Activated CD8-positive, alpha-beta memory T cell treated with anti-CD3 and anti-CD28 coated beads for 48 hours (primary cell): ENCODE results near the gene SVEP1.
"Not testable (repeated sequence)": the region's sequence is repeated elsewhere in the genome, so short reads cannot be mapped to it uniquely, and the experiment has no call there.

Experiments used
- DNase-seq, 3 experiments: peaks; one replicate each; pipeline ENCODE4 v3.0.0-alpha.2; 2020; ENCODE audit warnings: low read depth in 2 of 3, low spot score in 2 of 3

SVEP1 gene

GRCh38 chr9:110447476-110447875 is 132.1 kb downstream of the SVEP1 start:
- DNase-seq, result no peak

GRCh38 chr9:110446171-110446570 is 133.4 kb downstream of the SVEP1 start:
- no peak for DNase-seq

- DNase-seq, result no peak
Measured at GRCh38 chr9:110444911-110445310, 134.6 kb downstream of the SVEP1 start.

- DNase-seq, result no peak
Measured at GRCh38 chr9:110443866-110444220, 135.7 kb downstream of the SVEP1 start.

GRCh38 chr9:110443146-110443865 is 136.2 kb downstream of the SVEP1 start:
- DNase-seq, result no peak

GRCh38 chr9:110440796-110441195 is 138.7 kb downstream of the SVEP1 start:
- DNase-seq, result no peak

GRCh38 chr9:110440172-110440571 is 139.4 kb downstream of the SVEP1 start:
- DNase-seq, result no peak

GRCh38 chr9:110432253-110432652 is 147.3 kb downstream of the SVEP1 start:
- no peak for DNase-seq

- DNase-seq, result no peak
Measured at GRCh38 chr9:110429453-110429852, 150.1 kb downstream of the SVEP1 start.

GRCh38 chr9:110427497-110428104 is 151.9 kb downstream of the SVEP1 start:
- no peak for DNase-seq

- DNase-seq, result no peak
Measured at GRCh38 chr9:110426052-110426709, 153.4 kb downstream of the SVEP1 start.

- DNase-seq, result no peak
Measured at GRCh38 chr9:110414471-110414870, 165.1 kb downstream of the SVEP1 start.

- no peak for DNase-seq
Measured at GRCh38 chr9:110410961-110411360, 168.6 kb downstream of the SVEP1 start.

- no peak for DNase-seq
Measured at GRCh38 chr9:110408598-110408997, 170.9 kb downstream of the SVEP1 start.

GRCh38 chr9:110405858-110406443 is 173.6 kb downstream of the SVEP1 start:
- no peak for DNase-seq

- no peak for DNase-seq
Measured at GRCh38 chr9:110404473-110404872, 175.1 kb downstream of the SVEP1 start.

GRCh38 chr9:110399983-110400382 is 179.6 kb downstream of the SVEP1 start:
- no peak for DNase-seq

- DNase-seq, result not testable (repeated sequence)
Measured at GRCh38 chr9:110398992-110399391, 180.5 kb downstream of the SVEP1 start.

- DNase-seq, result no peak
Measured at GRCh38 chr9:110391826-110392485, 187.6 kb downstream of the SVEP1 start.

- DNase-seq, result no peak
Measured at GRCh38 chr9:110389148-110389750, 190.3 kb downstream of the SVEP1 start.

GRCh38 chr9:110383491-110383890 is 196.1 kb downstream of the SVEP1 start:
- no peak for DNase-seq
